Astrocyte of the cerebellum (primary cell): ENCODE measurements around the gene ACOX3.

Experiments used
- DNase-seq: peaks from one replicate; pipeline ENCODE4 v3.0.0-alpha.2; 2011; ENCODE audit warnings: low read depth
- H3K4me3 ChIP-seq: 2 replicates; pipeline ENCODE4 v1.5.1; 2011; ENCODE audit warnings: mild to moderate bottlenecking, low read depth, low read length, moderate library complexity
- CTCF ChIP-seq: IDR thresholded peaks from 2 replicates; pipeline ENCODE4 v1.5.1; 2012; ENCODE audit warnings: low read length, low read depth, moderate library complexity, mild to moderate bottlenecking; ENCODE audit errors: missing control alignments
- in situ Hi-C: cut with HindIII; loops from 2 replicates; pipeline ENCODE4 v1.10.0; 2017; ENCODE audit warnings: low sequenced_read_pairs

The ACOX3 gene

GRCh38 chr4:8377103-8378075 is 63.1 kb downstream of the ACOX3 start:
- DNase-seq, result no peak
- in situ Hi-C loops, result no loop called here
- no peak overlapping the region for H3K4me3 ChIP-seq
- TF ChIP-seq CTCF, result no peak

DNA sequence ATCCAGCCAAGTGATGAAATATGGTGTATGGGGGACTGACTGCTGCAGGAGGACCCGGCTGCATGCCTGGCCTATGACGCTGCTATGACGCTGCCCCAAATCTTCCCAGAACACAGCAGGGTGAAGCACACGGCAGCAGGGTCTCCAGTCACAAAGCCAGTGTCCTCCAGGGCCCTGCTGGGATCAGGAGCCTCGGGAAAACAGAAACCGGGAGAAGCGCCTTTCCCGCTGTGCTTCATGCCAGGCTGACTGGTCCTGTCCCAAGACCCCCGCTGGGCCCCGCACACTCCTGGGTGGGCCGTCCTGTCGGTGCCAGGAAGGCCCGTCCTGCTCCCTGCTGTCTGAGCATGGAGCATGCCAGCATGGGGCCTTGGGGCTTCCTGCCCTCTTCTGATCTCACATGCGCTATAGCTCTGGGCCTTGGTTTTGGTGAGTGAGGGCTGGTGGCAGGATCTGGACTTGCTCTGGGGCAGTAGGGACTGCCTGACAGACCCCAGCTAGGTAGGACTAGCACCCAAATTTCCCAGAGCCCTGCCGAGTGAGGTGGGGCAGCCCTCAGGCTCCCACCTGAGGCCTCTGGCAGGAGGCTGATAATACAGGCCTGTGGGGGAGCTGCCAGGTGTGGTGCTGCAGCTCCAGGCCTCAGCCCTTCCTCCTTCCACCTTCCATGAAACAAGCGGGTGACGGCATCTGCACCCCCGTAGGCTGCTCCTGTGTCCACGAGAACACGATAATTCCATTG is 64.0 kb downstream of the ACOX3 start:
- no peak for DNase-seq
- TF ChIP-seq CTCF, result no peak
- H3K4me3 ChIP-seq, result no peak overlapping the region
- in situ Hi-C loops, result no loop called here

DNA sequence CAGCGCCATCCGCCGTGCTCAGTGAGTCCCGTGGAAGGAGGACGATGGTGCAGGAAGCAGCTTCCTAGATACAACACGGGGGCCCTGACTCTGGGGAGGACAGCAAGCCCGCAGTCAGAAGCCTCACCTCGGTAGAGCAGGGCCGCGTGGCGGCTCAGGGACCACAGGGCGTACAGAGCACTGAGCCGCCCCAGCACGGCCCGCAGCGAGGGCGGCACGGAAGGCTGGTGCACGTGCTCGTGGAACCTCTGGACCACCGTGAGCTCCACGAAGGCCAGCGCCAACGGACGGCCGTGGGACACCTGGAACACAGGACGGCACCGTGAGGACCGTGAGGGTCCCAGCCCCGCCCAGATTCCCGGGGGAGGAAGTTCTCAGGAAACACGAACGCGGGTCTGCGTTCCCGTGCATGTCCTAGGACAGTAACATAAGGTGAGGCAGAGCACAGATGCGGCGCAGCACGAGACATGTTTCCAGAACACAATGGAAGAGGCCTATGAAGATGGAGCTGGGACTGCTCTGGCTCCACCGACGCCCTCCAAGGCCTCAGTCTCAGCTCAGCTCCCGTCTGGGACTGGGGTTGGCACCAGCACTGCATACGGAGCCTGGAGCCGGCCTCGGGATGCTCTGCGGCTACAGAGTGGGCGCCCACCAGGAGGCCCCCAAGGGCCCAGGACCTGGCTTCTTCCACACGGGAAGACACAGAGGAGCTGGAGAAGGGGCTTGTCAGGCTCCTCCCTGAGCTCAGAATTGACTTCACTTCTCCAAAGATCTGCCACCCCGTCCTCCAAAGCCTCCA is 65.5 kb downstream of the ACOX3 start:
- no peak for TF ChIP-seq CTCF
- no peak overlapping the region for H3K4me3 ChIP-seq
- in situ Hi-C loops, result no loop called here
- no peak for DNase-seq

GRCh38 chr4:8373973-8374545 is 66.5 kb downstream of the ACOX3 start:
- in situ Hi-C loops, result no loop called here
- no peak overlapping the region for H3K4me3 ChIP-seq
- TF ChIP-seq CTCF, result no peak
- no peak for DNase-seq

DNA sequence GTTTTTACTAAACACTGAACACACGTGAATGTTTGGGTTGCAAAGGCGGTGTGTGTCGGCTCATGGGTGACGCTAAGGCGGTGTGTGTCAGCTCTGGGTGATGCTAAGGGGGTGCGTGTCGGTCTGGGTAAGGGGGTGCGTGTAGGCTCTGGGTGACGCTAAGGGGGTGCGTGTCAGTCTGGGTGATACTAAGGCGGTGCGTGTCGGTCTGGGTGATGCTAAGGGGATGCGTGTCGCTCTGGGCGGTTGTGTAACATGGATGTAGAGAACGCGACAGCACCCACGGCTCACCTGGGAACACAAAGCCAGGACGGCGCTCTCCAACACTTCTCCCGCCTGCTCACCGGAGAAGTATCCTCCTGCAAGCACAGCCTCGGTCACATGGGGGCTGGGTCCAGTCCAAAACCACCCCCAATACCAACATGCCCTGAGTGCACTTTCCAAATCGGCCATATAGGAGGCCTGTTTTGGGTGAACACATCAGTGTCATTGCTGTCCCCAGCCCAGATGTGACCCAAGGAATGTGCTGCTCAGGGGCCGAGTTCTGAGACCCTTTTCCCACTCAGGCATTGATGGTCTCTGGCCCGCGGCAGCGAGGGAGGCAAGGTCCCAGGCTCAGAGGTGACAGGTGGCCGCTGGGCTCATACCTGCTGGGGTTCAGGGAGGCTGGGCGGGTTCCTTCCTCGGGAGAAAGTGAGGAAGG is 67.1 kb downstream of the ACOX3 start:
- no peak for TF ChIP-seq CTCF
- no peak for DNase-seq
- no peak overlapping the region for H3K4me3 ChIP-seq
- in situ Hi-C loops, result no loop called here

DNA sequence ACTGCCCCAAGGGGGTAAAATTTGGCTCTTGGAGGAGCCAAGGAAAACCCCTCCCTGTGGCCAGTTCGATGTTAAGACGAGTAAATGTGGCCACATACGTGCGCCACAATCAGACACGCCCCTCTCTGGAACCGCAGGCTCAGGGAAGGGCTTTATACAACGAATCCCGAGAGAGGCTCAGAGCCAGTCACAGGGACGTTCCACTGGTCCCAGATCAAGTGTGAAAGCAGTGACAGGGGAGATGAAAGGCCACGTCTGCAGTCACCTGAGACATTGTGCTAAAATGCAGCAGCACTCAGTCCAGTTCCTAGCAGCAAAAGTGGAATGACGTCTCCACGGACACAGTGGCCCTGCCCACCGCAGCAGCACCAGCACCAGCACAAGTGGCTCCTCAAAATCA is 68.0 kb downstream of the ACOX3 start:
- in situ Hi-C loops, result no loop called here
- no peak for TF ChIP-seq CTCF
- DNase-seq, result no peak
- H3K4me3 ChIP-seq, result no peak overlapping the region
